Stimulated activated CD8-positive, alpha-beta memory T cell treated with anti-CD3 and anti-CD28 coated beads, Interleukin-4, amount 100 ng/mL, for 4 hours (primary cell): ENCODE results near the gene YIPF6.
"Not testable (repeated sequence)": the region's sequence is repeated elsewhere in the genome, so short reads cannot be mapped to it uniquely, and the experiment has no call there.

Source experiments
- DNase-seq, 2 donors: peaks; one replicate each; pipeline ENCODE4 v3.0.0-alpha.2; 2020; ENCODE audit warnings: low read depth in 2 of 2, low spot score in 1 of 2

The YIPF6 gene, protein sequence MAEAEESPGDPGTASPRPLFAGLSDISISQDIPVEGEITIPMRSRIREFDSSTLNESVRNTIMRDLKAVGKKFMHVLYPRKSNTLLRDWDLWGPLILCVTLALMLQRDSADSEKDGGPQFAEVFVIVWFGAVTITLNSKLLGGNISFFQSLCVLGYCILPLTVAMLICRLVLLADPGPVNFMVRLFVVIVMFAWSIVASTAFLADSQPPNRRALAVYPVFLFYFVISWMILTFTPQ

DNA sequence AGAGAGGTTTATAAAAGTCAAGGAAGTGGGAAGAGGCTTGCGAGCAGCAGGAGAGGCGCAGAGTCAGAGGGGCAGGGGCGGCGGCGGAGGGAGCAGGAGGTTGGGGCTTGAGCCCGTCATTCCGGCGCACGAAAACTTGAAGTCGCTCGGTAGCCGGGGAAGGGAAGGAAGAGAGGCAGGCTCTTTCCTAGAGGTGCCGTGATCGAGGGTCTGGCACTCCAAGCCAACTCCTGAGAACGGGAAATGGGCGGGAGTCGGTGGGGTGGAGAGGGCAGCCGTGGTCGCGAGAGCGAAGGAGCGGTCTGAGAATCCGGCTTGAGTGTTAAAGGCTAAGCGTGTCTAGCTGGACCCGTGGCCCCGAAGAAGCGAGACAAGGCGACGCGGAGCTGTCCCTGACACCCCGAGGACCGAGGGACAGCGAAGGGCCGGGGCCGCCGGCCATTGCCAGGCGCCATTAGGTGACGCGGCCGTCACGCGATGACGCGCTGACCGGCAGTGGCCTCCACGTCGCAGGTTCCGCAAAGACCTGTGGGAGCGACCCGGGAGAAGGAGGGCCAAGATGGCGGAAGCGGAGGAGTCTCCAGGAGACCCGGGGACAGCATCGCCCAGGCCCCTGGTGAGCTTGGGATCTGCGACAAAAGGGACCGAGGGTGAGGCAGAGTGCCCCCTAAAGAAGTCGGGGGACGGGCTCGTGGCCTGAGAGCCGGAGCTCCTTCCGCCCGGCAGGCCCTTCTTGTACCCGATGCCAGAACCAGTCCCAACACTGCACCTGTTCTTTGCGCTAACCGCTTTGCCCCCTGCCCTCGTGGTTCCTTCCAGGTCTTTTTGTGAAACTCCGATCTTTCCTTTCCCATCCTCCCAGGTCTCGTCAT, at the start of gene YIPF6:
Gene YIPF6 (plus strand): TSS at position 544 of the 872 bp plus-strand sequence. CDS start 16 bp downstream, at position 560.
- DNase-seq: peak in 1 of 2 donors; percentile 36

DNA sequence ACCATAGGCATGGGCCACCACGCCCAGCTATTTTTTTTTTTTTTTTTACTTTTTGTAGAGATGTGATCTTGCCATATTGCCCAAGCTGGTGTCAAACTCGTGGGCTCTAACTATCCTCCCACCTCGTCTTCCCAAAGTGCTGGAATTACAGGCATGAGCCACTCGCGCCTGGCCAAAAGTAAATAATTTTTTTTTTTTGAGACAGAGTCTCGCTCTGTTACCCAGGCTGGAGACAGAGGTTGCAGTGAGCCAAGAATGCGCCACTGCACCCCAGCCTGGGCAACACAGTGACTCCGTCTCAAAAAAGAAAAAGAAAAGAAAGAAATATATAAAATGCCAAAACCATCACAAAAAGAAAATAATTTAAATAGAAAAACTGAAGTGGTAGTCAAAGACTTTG, 47.1 kb upstream of the YIPF6 start:
- DNase-seq: no peak

DNA sequence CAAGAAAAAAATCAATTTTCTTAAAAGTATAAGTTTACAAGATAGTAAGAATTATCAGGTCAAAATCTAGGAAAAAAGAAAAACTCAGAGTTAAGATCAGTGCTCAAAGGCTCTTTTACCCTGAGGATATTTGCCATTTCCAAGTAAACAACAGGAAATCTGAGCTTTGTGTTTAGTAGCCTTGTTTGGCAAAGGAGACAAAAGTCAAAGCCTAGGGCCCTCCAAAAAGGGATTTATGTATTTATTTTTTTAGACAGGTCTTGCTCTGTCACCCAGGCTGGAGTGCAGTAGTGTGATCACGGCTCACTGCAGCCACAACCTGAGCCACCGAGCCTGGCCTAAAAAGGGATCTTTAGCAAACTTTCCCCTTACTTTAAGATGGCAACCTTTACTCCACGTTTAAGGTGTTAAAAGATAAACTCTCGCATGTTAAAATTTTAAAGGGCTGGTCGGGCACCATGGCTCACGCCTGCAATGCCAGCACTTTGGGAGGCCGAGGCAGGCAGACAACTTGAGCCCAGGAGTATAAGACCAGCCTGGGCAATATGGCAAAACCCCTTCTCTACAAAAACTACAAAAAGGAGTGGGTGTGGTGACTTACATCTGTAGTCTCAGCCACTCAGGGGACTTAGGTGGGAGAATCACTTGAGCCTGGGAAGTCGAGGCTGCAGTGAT, 44.2 kb upstream of the YIPF6 start:
- no peak for DNase-seq

DNA sequence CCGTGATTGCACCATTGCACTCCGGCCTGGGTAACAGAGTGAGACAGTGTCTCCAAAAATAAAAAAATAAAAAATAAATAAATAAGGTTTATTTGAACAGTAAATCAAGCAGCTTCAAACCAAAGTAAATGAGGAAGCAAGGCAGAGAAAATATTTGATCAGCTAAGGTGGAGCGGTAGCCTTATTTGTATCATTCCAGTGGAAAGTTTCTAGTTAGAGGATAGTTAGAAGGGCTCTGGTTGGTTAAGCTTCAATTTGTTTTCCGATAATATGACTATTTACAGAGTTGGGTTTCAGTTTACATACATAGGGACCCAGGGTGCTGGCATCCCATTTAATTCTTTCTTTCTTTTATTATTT, 43.7 kb upstream of the YIPF6 start:
- DNase-seq: no peak

DNA sequence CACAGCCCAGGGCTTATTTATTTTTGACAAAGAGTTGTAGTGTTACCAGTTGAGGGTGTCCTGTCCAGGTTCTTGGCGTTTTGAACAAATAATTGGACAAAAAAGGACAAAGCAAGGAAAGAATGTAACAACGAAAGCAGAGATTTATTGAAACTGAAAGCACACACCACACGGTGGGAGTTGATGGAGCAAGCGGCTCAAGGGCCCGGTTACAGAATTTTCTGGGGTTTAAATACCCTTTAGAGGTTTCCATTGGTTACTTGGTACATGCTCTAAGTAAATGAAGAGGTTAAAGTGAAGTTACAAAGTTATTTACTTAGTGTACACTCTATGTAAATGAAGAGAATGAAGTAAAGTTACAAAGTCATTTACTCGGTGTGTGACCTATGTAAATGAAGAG, 37.8 kb upstream of the YIPF6 start:
- no peak for DNase-seq

DNA sequence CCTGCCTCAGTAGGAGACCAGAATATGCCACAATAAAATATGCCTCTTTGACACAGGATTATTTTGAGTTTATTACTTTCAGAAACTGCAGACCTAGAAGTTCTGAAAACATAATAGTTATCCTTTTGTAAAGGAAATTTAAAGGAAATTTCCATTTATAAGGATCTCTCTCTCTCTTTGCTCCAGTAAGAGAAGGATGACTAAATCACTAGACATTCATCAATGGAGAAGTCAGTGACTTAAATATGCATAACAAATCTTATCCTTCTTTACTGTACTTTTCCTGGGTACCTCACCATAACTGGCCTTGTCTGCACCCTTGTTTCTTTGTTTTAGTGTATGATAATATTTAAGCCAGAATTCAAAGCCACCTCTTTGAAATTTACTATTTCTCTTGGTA, 37.3 kb upstream of the YIPF6 start:
- DNase-seq: no peak

DNA sequence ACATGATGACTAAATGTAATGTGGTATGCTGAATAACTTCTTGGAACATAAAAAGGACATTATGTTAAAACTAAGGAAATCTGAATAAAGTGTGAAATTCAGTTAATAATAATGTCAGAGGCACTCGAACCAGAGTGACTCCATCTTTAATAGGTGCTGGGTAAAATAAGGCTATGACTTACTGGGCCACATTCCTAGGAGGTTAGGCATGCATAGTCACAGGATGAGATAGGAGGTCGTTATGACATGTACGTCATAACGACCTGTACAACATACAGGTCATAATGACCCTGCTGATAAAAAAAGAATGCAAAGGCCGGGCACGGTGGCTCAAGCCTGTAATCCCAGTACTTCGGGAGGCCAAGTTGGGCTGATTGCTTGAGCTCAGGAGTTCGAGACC, 36.7 kb upstream of the YIPF6 start:
- no peak for DNase-seq

DNA sequence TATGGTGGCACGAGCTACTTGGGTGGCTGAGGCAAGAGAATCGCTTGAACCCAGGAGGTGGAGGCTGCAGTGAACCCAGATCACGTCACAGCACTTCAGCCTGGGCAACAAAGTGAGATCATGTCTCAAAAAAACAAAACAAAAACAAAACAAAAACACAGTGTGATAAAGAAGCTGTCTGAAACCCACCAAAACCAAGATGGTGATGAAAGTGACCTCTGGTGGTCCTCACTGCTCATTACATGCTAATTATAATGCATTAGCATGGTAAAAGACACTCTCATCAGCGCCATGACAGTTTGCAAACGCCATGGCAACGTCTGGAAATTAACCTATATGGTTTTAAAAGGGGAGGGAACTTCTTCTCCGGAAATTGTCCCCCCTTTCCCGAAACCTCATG, 36.2 kb upstream of the YIPF6 start:
- no peak for DNase-seq

DNA sequence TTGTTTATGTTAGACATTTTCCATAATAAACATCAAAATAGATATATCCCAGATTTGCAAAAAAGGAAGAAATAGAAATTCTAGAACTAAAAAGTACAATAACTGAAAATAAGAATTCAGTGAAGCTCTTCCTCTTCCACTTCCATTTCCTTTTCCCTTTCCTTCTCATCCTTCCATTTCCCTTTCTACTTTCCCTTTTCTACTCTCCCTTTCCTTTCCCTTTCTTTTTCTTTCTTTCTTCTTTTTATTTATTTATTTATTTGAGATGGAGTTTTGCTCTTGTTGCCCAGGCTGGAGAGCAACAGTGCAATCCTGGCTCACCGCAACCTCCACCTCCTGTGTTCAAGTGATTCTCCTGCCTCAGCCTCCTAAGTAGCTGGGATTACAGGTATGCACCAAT, 35.0 kb upstream of the YIPF6 start:
- DNase-seq: no peak

DNA sequence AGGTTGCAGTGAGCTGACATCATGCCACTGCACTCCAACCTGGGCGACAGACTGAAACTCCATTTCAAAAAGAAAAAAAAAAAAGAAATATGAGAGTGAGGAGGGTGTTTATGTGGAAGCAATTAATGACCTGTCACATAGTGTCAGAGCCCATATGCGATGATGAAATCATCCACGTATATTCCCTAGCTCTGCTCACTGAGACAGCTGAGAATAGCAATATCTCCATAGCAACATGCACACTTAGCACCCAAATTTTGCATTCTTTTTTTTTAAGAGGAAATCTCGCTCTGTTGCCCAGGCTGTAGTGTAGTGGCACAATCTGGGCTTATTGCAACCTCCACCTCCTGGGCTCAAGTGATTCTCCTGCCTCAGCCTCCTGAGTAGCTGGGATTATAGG, 34.1 kb upstream of the YIPF6 start:
- DNase-seq: no peak

DNA sequence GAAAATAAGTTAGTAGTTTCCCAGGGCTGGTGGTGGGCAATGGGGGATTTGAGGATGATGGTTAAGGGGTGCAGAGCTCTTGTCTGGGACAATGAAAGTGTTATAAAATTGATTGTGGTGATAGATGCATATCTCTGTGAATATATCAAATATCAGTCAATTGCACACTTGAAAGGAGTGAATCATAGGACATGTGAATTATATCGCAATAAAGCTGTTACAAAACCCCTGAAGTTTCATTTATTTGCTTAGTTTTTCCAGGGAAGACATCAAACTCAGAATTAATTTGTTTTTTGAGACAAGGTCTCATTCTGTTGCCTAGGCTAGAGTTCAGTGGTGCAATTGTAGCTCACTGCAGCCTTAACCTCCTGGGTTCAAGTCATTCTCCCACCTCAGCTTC, 17.9 kb upstream of the YIPF6 start:
- no peak for DNase-seq

DNA sequence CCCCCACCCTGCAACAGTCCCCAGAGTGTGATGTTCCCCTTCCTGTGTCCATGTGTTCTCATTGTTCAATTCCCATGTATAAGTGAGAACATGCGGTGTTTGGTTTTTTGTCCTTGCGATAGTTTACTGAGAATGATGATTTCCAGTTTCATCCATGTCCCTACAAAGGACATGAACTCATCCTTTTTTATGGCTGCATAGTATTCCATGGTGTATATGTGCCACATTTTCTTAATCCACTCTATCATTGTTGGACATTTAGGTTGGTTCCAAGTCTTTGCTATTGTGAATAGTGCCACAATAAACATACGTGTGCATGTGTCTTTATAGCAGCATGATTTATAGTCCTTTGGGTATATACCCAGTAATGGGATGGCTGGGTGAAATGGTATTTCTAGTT, 12.7 kb upstream of the YIPF6 start:
- not testable (repeated sequence) for DNase-seq

DNA sequence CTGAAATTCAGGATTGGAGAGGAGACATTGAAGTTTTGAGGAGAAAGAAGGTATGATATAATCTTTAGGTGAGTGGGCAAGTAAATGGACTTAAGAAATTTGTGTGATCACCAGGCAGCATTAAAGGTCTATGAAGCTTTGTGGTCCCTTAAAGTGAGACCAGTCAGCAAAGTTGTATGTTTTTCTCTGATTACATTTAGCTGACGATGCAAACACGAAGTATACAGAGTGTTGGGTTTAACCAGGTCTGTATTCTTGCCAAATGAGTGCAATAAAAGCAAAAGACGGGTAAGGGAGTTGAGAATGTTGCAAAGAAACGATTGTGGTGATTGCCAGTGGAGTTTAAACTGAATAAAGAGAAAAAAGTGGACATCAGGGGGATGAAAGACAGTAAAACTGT, 11.6 kb upstream of the YIPF6 start:
- DNase-seq: no peak

DNA sequence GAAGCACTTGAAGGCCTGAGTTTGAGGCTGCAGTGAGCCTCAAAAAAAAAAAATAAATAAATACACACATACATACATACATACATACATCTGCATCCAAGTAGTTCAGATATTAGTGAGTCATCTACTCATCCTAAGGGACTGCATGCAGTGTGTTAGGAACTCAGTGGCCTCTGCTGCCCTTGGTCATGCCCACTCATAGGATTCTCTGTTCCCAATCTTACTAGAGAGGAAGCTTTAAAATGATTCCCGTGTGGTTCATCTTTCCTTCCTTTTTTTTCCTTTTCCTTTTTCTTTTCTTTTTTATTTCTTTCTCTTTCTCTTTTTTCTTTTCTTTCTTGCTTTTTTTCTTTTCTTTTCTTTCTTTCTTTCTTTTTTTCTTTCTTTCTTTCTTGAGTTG, 10.9 kb upstream of the YIPF6 start:
- DNase-seq: no peak

DNA sequence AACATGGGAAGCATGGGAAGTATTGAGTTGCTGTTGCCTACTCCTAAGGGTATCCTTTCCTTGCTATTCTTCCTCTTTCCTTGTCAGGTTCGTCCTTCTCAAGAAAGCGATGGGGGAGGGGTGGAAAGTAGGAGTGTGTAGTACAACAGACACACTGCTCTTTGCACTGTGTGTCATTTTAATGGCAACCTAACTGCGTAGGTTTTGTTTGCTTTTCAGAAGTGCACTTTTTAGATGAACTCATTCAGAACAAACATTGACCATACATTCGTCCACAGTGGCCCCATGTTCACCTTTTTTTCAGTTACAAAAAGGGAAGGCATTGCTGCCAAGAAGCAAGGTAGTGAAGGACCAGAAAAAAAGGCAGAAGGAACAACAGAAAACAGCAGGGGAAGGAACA, 10.2 kb upstream of the YIPF6 start:
- no peak for DNase-seq

DNA sequence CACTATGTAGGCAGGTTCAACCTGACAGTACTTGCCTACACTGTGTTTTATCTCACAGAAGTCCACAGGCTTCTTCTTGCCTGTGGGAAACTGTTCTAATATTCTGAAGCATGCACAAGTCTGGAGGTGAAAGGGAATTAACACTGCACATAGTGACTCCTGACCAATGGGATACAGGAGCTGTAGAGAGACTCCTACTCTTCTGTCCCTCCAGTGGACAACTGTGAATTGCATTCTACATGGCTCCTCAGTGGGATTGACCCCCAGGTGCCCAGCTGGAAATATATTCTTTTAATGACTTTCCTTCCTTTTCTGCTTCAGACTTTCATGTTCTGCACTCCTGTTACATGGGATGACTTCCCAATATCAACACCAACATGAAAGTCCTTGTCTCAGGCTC, 8.2 kb upstream of the YIPF6 start:
- no peak for DNase-seq

DNA sequence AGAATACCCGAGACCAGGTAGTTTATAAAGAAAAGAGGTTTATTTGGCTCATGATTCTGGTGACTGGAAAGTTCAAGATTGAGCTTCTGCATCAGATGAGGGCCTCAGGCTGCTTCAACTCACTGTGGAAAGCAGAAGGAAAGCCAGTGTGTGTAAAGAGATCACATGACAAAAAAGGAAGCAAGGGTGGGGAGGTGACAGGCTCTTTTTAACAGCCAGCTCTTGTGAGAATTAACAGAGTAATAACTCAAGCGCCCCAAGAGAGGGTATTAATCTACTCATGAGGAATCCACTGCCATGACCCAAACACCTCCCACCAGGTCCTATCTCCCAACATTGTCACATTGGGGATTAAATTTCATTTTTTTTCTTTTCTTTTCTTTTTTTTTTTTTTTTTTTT, 6.3 kb upstream of the YIPF6 start:
- DNase-seq: no peak

DNA sequence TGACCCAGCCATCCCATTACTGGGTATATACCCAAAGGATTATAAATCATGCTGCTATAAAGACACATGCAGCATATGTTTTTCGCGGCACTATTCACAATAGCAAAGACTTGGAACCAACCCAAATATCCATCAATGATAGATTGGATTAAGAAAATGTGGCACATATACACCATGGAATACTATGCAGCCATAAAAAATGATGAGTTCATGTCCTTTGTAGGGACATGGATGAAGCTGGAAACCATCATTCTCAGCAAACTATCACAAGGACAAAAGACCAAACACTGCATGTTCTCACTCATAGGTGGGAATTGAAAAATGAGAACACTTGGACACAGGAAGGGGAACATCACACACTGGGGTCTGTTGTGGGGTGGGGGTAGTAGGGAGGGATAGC, 5.1 kb upstream of the YIPF6 start:
- DNase-seq: not testable (repeated sequence)

DNA sequence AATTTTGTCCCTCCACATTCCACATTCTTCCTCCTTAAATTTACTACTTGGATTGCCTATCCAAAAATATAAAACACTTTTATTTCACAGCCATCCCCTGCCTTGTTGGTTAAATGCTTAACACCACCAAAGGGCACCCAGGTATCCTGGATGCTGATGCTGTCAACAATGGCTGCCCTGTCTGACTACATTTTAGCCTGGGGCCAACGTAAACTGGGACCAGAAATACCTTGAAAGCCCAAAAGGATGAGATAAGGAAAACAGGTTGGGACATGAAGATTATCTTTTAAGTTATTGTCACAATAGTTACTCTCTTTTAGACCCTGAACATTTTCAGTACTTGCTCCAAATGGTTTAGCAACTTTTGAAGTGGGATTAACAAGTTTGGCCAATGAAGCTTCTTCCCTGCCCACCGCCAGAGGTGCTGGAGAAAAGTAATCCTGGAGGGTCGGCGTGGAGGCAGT, 775 bp upstream of the YIPF6 start:
- DNase-seq: no peak

DNA sequence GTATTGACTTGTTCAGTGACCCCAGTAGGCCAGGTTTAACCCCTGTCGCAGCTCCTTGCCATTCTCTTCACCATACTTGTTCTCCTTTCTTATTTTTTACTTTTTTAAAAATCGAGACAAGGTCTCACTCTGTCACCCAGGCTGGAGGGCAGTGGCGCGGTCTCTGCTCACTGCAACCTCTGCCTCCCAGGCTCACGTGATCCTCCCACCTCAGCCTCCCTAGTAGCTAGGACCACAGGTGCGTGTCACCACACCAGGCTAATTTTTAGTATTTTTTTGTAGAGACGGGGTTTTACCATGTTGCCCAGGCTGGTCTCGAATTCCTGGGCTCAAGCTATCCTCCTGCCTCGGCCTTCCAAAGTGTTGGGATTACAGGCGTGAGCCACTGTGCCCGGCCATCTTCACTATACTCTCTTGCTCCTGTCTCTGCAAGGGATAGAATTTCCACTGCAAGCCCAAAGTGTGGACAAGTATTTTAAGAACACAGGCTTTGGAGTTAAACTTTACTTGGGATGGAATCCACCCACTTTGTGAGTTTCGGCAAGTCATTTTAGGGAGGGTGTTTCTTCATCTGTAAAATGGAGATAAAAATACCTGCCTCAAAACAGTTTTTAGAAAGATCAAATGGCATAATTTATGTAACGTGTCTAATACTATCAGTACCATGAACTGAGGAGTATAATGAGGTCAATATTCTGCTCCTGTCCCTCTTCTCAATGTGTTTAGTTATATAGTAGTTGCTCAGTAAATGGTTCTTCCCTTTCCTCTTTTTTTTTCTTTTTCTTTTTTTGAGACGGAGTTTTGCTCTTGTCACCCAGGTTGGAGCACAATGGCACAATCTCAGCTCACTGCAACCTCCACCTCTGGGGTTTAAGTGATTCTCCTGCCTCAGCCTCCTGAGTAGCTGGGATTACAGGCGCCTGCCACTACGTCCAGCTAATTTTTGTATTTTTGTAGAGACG, 973 bp downstream of the YIPF6 start:
- DNase-seq: no peak
